HepG2 (cell line): ENCODE measurements around the gene GOLGA6D. TPM values are rescaled to one million over a fixed set of nuclear protein-coding genes. Genes with fewer than 3 reads are reported as not detected.

ENCODE experiments used
- ATAC-seq: fragments of 200-7000 bp; cut with Tn5 transposase; 3 replicates; pipeline ENCODE4 v1.9.1; 2020; ENCODE audit warnings: mild to moderate bottlenecking, moderate library complexity
- BruUV-seq: library from RNA; stranded (reverse); fragments of 400-500 nt; replicated peaks from 2 replicates; lab custom pipeline; 2021; lab: Mats Ljungman, UMichigan
- CTCF ChIA-PET: fragments of 300-600 bp; formaldehyde crosslinking; extraction: SDS; loops from one replicate; lab custom pipeline; 2021; ENCODE audit warnings: low total read pairs, inconsistent platforms, low intra/inter-chr PET ratio; lab: Yijun Ruan, JAX
- POLR2A ChIA-PET: fragments of 350-600 bp; sonication (Branson Sonifier 250); formaldehyde crosslinking; loops from one replicate; lab custom pipeline; 2020; ENCODE audit warnings: antibody characterized with exemption, inconsistent platforms; lab: Yijun Ruan, JAX
- DNase-seq: peaks from one replicate; pipeline ENCODE4 v3.0.0-alpha.2; 2015; ENCODE audit warnings: low spot score
- FAIRE-seq: peaks from 3 replicates; lab custom pipeline; 2011; peaks lifted over from hg19 to GRCh38; lab: Jason Lieb, UNC
- H2AFZ ChIP-seq: one replicate; pipeline ENCODE4 v1.6.1; 2011; ENCODE audit warnings: low read length, inconsistent platforms
- H3K27ac ChIP-seq: fragments of 300-600 bp; 3 replicates; pipeline ENCODE4 v1.8.0; 2011; ENCODE audit warnings: mixed run types, mild to moderate bottlenecking, mixed read lengths, low read length, inconsistent platforms; ENCODE audit not compliant: insufficient read depth; ENCODE audit errors: extremely low read length
- H3K27me3 ChIP-seq, 2 experiments: fragments of 200-600 bp in 1 of 2; 2 replicates in 1 of 2; 3 replicates in 1 of 2; pipeline versions ENCODE4 v1.6.0 to v1.8.0; 2011; ENCODE audit warnings: low read length in 2 of 2, mild to moderate bottlenecking in 2 of 2, moderate library complexity in 2 of 2, inconsistent platforms in 1 of 2; ENCODE audit not compliant: insufficient read depth in 2 of 2, control insufficient read depth in 1 of 2
- H3K36me3 ChIP-seq, 2 experiments: fragments of 200-600 bp in 1 of 2; replicated peaks in 1 of 2; 2 replicates in 1 of 2; 3 replicates in 1 of 2; pipeline versions ENCODE4 v1.5.1 to v1.8.0; 2011; ENCODE audit warnings: low read length in 2 of 2, inconsistent platforms in 1 of 2; ENCODE audit not compliant: insufficient read depth in 2 of 2, control insufficient read depth in 1 of 2
- H3K4me1 ChIP-seq: 2 replicates; pipeline ENCODE4 v1.5.1; 2012; ENCODE audit warnings: low read length, inconsistent platforms; ENCODE audit not compliant: insufficient read depth
- H3K4me2 ChIP-seq: 2 replicates; pipeline ENCODE4 v1.6.0; 2011; ENCODE audit warnings: low read depth, low read length, inconsistent platforms
- H3K4me3 ChIP-seq, 3 experiments: fragments of 200-600 bp in 1 of 3; sonication (generic), shearing (Covaris generic) in 1 of 3; replicated peaks in 1 of 3; 2 replicates each; pipeline ENCODE4 v1.5.1; 2011 to 2016; ENCODE audit warnings: low read length in 3 of 3, inconsistent platforms in 2 of 3, low read depth in 2 of 3, mild to moderate bottlenecking in 2 of 3, control low read depth in 1 of 3, mixed read lengths in 1 of 3; ENCODE audit not compliant: insufficient read depth in 1 of 3
- H3K79me2 ChIP-seq: one replicate; pipeline ENCODE4 v1.6.1; 2011; ENCODE audit warnings: low read length, inconsistent platforms; ENCODE audit not compliant: insufficient read depth
- H3K9ac ChIP-seq: 2 replicates; pipeline ENCODE4 v1.6.0; 2011; ENCODE audit warnings: mild to moderate bottlenecking, low read depth, low read length, inconsistent platforms; ENCODE audit not compliant: insufficient read depth
- H3K9me3 ChIP-seq: 2 replicates; pipeline ENCODE4 v1.5.1; 2012; ENCODE audit warnings: mild to moderate bottlenecking, low read length
- H4K20me1 ChIP-seq: 2 replicates; pipeline ENCODE4 v1.6.0; 2011; ENCODE audit warnings: inconsistent platforms, mild to moderate bottlenecking, low read length, moderate library complexity; ENCODE audit not compliant: insufficient read depth
- AHDC1 ChIP-seq: sonication (generic); formaldehyde crosslinking; IDR thresholded peaks from 2 replicates; pipeline ENCODE4 v1.5.1; 2020; ENCODE audit warnings: mild to moderate bottlenecking, missing genetic modification reagents, borderline replicate concordance
- BHLHE40 ChIP-seq: IDR thresholded peaks from 2 replicates; pipeline ENCODE4 v1.6.1; 2011; ENCODE audit warnings: low read length, improper control_type of control experiment
- GFI1 ChIP-seq: sonication (generic); formaldehyde crosslinking; IDR thresholded peaks from 2 replicates; pipeline ENCODE4 v1.5.0; 2020; ENCODE audit warnings: missing genetic modification reagents, mild to moderate bottlenecking, borderline replicate concordance
- MAFK ChIP-seq, 2 experiments: IDR thresholded peaks in 1 of 2; conservative IDR thresholded peaks in 1 of 2; 2 replicates each; pipeline ENCODE4 v1.6.1; 2011; ENCODE audit warnings: improper control_type of control experiment in 2 of 2, low read length in 2 of 2
- MIER3 ChIP-seq: IDR thresholded peaks from 2 replicates; pipeline ENCODE4 v1.6.1; 2016; ENCODE audit warnings: missing compliant biosample characterization, borderline replicate concordance
- MLLT10 ChIP-seq: sonication (generic); formaldehyde crosslinking; IDR thresholded peaks from 2 replicates; pipeline ENCODE4 v1.4.0; 2020; ENCODE audit warnings: missing genetic modification reagents
- POGZ ChIP-seq: sonication (generic); formaldehyde crosslinking; IDR thresholded peaks from 2 replicates; pipeline ENCODE4 v1.4.0; 2020; ENCODE audit warnings: mild to moderate bottlenecking, missing genetic modification reagents
- RBAK ChIP-seq: sonication (generic); formaldehyde crosslinking; IDR thresholded peaks from 2 replicates; pipeline ENCODE4 v1.5.1; 2020; ENCODE audit warnings: mild to moderate bottlenecking, missing genetic modification reagents
- RBM22 ChIP-seq: fragments of 200-400 bp; formaldehyde crosslinking; optimal IDR thresholded peaks from 2 replicates; pipeline ENCODE3; 2017; ENCODE audit warnings: mild to moderate bottlenecking, low read length, moderate library complexity
- SP4 ChIP-seq: sonication (generic); formaldehyde crosslinking; IDR thresholded peaks from 2 replicates; pipeline ENCODE4 v1.8.1; 2023; ENCODE audit warnings: mild to moderate bottlenecking, missing genetic modification reagents
- TEAD3 ChIP-seq: optimal IDR thresholded peaks from 2 replicates; pipeline ENCODE3; 2016; ENCODE audit warnings: borderline replicate concordance
- ZNF333 ChIP-seq: sonication (generic); formaldehyde crosslinking; IDR thresholded peaks from 2 replicates; pipeline ENCODE4 v1.4.0; 2020; ENCODE audit warnings: mild to moderate bottlenecking, missing genetic modification reagents, borderline replicate concordance
- ZNF512B ChIP-seq: sonication (generic); formaldehyde crosslinking; IDR thresholded peaks from 2 replicates; pipeline ENCODE4 v1.5.1; 2020; ENCODE audit warnings: missing genetic modification reagents, mild to moderate bottlenecking, borderline replicate concordance
- ZNF841 ChIP-seq: sonication (generic); formaldehyde crosslinking; IDR thresholded peaks from 2 replicates; pipeline ENCODE4 v1.8.1; 2023; ENCODE audit warnings: missing genetic modification reagents, borderline replicate concordance
- WGBS: methylation state at CpG from one replicate; pipeline ENCODE4 v1.1.6; 2017; ENCODE audit warnings: low lambda C conversion rate; 5-methylcytosine and 5-hydroxymethylcytosine counted together
- in situ Hi-C: cut with HindIII; loops from 2 replicates; pipeline ENCODE4 v1.10.0; 2017; ENCODE audit warnings: low pct_unique_long_range_greater_than_20kb; ENCODE audit not compliant: extremely low pct_ligation_motif_present
- intact Hi-C: fragments of 100-400 bp; cut with micrococcal nuclease; formaldehyde crosslinking; loops from one replicate; pipeline ENCODE4 v1.10.0; 2022; ENCODE audit not compliant: unreplicated experiment
- polyA plus RNA-seq, 8 experiments: library from polyadenylated mRNA; depleted of rRNA in 3 of 8; stranded (reverse) in 7 of 8; unstranded in 1 of 8; fragments of >200 nt; fragmentation: Illumina TruSeq in 4 of 8; extraction: Trizol in 4 of 8; gene quantifications; 2 replicates each; pipeline versions ENCODE4 v1.2.1 to v1.2.3, GENCODE V29; 2011 to 2016; ENCODE audit warnings: low read depth in 4 of 8, missing spikeins in 1 of 8, mixed read lengths in 1 of 8; ENCODE audit not compliant: insufficient read depth in 1 of 8
- total RNA-seq, 5 experiments: library from RNA; depleted of rRNA; stranded (reverse); fragments of >200 nt; fragmentation: Illumina TruSeq; extraction: Trizol; gene quantifications; 2 replicates each; pipeline ENCODE4 v1.2.3, GENCODE V29; 2016; ENCODE audit warnings: low read depth in 1 of 5

GOLGA6D gene
- total and polyA plus RNA-seq, 2 of the 13 experiments (the other 11 are each of a cell fraction or from before 2014, with no cell fraction given), result 0.04 TPM; not detected in 1

DNA sequence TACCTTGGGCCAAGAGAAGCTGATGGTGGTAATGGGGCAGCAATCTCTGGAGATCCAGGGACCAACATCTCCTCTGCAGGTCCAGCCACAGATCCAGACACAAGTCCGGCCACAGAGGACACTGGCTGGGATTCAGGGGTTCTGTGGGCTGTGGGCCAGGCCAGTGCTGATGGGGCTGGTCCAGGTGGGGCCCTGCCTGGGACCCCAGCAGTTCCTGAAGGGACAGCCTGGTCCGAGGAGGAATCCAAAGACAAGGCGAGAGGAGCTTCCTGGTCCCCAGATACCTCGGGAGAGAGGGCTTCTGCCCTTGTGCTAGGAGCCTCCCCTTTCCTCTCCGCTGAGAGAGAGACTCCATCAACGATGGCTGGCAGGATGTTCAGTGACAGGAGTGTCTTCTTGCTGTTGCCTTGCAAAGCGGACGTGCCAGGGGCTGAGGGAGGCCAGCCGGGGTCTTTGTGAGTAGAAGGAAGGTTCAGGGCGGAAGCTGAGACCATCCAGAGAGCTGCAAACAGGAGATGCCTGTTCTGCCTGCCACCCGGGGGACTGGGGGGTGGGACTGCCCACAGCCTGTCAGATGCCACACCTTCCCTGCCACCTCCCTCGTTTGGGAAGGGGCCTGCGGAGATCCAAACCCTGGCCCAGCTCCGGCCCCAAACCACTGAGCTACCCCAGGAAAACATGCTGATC, 49.0 kb upstream of the GOLGA6D start:
- DNase-seq, result no peak
- Histone ChIP-seq H3K9me3 (no peaks in the 10 kb centered on the region), H3K36me3 (no peaks in the 10 kb centered on the region), H3K4me1 (peaks cover 17% of the 10 kb centered on the region), H3K27ac (no peak overlapping the region), H2AFZ (no peak overlapping the region), H3K4me2 (no peak overlapping the region), H3K4me3 (no peak overlapping the region), H3K27me3 (peaks cover 9 to 50% of the 10 kb centered on the region in 2 experiments; a peak in 3 of 5 replicates), H3K79me2 (no peaks in the 10 kb centered on the region), H4K20me1 (no peaks in the 10 kb centered on the region), H3K9ac (no peak overlapping the region)
- in situ Hi-C loops (loop anchor here (25.0 kb wide), 1 partner anchor 529 kb away; no protein-coding TSS in a partner anchor), intact Hi-C loops (no loop called here)
- BruUV-seq, result no TSS peak
- WGBS, result no CpG with 5 or more reads among the region's 14 CpGs
- POLR2A ChIA-PET, result no interaction called here
- CTCF ChIA-PET, result no interaction called here
- no peak for FAIRE-seq
- ATAC-seq, result no peak
- TF ChIP-seq MAFK (conservative IDR thresholded peaks at IDR 0.05 in 1 of 2, IDR thresholded peaks at IDR 0.05 in 1 of 2; ENCODE audit: low read length in 2 of 2) (no peak), AHDC1 (CRISPR knock-in tag) (no peak), MLLT10 (no peak), SP4 (no peak), ZNF841 (CRISPR knock-in tag) (no peak), ZNF512B (CRISPR knock-in tag) (no peak), BHLHE40 (no peak), POGZ (CRISPR knock-in tag) (no peak), TEAD3 (CRISPR knock-in tag) (no peak), RBAK (CRISPR knock-in tag) (no peak), GFI1 (CRISPR knock-in tag) (no peak), ZNF333 (no peak), MIER3 (CRISPR knock-in tag) (no peak), RBM22 (no peak)
